Measurements from ENCODE around the gene ARPC5. TPM values are rescaled to one million over a fixed set of nuclear protein-coding genes. Genes with fewer than 3 reads are reported as not detected.

ARPC5 gene
- total RNA-seq, 1 donor from 2014 or later = 181 TPM

- intact Hi-C loops (cut with DNase I) = no loop called here
- no peak for DNase-seq
- TF ChIP-seq CTCF (IDR thresholded peaks at IDR 0.05) = no peak
- Histone ChIP-seq H3K4me1 (peaks cover 4% of the 10 kb centered on the region), H3K4me3 (peak overlapping the region; percentile 41), H3K27me3 (no peaks in the 10 kb centered on the region), H3K27ac (peak overlapping the region; percentile 80), H3K9me3 (no peaks in the 10 kb centered on the region), H3K36me3 (no peaks in the 10 kb centered on the region)
- peak; percentile 9 for ATAC-seq
Measured at GRCh38 chr1:183589874-183590243, 45.7 kb downstream of the ARPC5 start.

GRCh38 chr1:183589384-183589783 lies 46.2 kb downstream of the ARPC5 start:
- DNase-seq (no peak), ATAC-seq (no peak)
- Histone ChIP-seq H3K27ac (peak overlapping the region; percentile 80), H3K9me3 (no peaks in the 10 kb centered on the region), H3K27me3 (no peaks in the 10 kb centered on the region), H3K4me1 (peaks cover 4% of the 10 kb centered on the region), H3K36me3 (no peaks in the 10 kb centered on the region), H3K4me3 (peak overlapping the region; percentile 41)
- no peak for TF ChIP-seq CTCF (IDR thresholded peaks at IDR 0.05)
- intact Hi-C loops (cut with DNase I) = no loop called here

- peak overlapping the region; percentile 41 for H3K4me3 ChIP-seq
- ATAC-seq = peak; percentile 45
- intact Hi-C loops (cut with DNase I) = no loop called here
Measured at GRCh38 chr1:183588827-183589226, 46.8 kb downstream of the ARPC5 start.

GRCh38 chr1:183586926-183587325 lies 48.7 kb downstream of the ARPC5 start:
- DNase-seq (no peak), ATAC-seq (no peak)
- TF ChIP-seq CTCF (IDR thresholded peaks at IDR 0.05) = no peak
- Histone ChIP-seq H3K4me3 (no peak overlapping the region), H3K36me3 (no peaks in the 10 kb centered on the region), H3K9me3 (no peaks in the 10 kb centered on the region), H3K27me3 (no peaks in the 10 kb centered on the region), H3K27ac (peak overlapping the region; percentile 24), H3K4me1 (peaks cover 4% of the 10 kb centered on the region)
- intact Hi-C loops (cut with DNase I) = no loop called here

More at GRCh38 chr1:183588827-183589226, 46.8 kb downstream of the ARPC5 start:
- H3K36me3 ChIP-seq = no peaks in the 10 kb centered on the region
- no peaks in the 10 kb centered on the region for H3K9me3 ChIP-seq
- H3K27ac ChIP-seq = peak overlapping the region; percentile 80
- no peak for TF ChIP-seq CTCF (IDR thresholded peaks at IDR 0.05)
- H3K4me1 ChIP-seq = peaks cover 4% of the 10 kb centered on the region
- no peak for DNase-seq
- H3K27me3 ChIP-seq = no peaks in the 10 kb centered on the region

GRCh38 chr1:183586455-183586854 lies 49.1 kb downstream of the ARPC5 start:
- ATAC-seq (no peak), DNase-seq (no peak)
- TF ChIP-seq CTCF (IDR thresholded peaks at IDR 0.05) = no peak
- Histone ChIP-seq H3K36me3 (no peaks in the 10 kb centered on the region), H3K27ac (no peak overlapping the region), H3K27me3 (no peaks in the 10 kb centered on the region), H3K9me3 (no peaks in the 10 kb centered on the region), H3K4me3 (no peak overlapping the region), H3K4me1 (peaks cover 2% of the 10 kb centered on the region)
- intact Hi-C loops (cut with DNase I) = no loop called here

GRCh38 chr1:183585038-183585437 lies 50.5 kb downstream of the ARPC5 start:
- Histone ChIP-seq H3K36me3 (no peaks in the 10 kb centered on the region), H3K27ac (no peak overlapping the region), H3K9me3 (no peaks in the 10 kb centered on the region), H3K4me1 (no peaks in the 10 kb centered on the region), H3K4me3 (no peak overlapping the region), H3K27me3 (no peaks in the 10 kb centered on the region)
- intact Hi-C loops (cut with DNase I) = no loop called here
- no peak for ATAC-seq
- no peak for DNase-seq
- no peak for TF ChIP-seq CTCF (IDR thresholded peaks at IDR 0.05)
